CD4-positive, alpha-beta T cell treated with Interleukin-6 at 100 ng/mL for 8 hours (primary cell): Measurements from ENCODE around the gene TRIM46.

Source experiments
- DNase-seq: peaks from one replicate; pipeline ENCODE4 v3.0.0-alpha.2; 2020; ENCODE audit warnings: mixed read lengths, low spot score

TRIM46 gene, protein sequence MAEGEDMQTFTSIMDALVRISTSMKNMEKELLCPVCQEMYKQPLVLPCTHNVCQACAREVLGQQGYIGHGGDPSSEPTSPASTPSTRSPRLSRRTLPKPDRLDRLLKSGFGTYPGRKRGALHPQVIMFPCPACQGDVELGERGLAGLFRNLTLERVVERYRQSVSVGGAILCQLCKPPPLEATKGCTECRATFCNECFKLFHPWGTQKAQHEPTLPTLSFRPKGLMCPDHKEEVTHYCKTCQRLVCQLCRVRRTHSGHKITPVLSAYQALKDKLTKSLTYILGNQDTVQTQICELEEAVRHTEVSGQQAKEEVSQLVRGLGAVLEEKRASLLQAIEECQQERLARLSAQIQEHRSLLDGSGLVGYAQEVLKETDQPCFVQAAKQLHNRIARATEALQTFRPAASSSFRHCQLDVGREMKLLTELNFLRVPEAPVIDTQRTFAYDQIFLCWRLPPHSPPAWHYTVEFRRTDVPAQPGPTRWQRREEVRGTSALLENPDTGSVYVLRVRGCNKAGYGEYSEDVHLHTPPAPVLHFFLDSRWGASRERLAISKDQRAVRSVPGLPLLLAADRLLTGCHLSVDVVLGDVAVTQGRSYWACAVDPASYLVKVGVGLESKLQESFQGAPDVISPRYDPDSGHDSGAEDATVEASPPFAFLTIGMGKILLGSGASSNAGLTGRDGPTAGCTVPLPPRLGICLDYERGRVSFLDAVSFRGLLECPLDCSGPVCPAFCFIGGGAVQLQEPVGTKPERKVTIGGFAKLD

DNA sequence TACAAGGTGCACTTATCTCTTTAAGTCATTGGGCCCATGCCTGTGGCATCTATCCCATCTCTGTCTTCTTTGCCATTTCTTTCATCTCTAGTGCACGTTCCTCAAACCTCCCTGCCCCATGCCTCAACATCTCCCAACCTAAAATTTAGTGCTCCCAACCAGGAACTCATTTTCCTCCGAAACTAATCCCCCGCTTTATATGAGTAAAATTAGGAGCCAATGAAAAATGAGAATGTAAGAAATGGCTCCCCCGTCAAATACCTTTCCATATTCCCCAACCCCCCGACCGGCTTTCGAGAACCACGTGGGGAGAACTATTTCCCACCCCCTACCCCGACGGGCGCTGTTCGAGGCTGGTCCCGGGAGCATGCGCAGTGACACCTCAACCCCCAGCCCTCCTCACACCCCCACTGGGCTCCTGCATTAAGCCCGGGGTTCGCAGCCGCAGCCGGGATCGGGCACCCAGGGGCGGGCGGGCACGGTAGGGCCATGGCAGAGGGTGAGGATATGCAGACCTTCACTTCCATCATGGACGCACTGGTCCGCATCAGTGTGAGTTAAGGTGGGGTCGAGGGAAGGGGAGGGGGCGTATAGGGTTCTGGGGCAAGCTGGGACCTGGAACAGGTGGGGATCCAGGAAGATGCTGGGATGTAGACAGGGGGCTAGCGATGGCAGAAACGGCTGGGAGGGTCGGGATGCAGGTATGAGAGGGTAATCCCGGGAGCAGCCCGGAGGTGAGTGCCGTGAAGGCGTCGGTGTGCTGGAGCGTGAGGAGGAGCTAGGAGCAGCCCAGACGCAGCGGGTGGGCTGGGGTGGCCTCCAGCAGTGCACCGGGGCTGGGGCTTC is at the start of gene TRIM46:
Gene TRIM46, plus strand, starts transcription at position 372 of the 846 bp plus-strand sequence. Its CDS starts 118 bp downstream, at position 490.
- DNase-seq: peak; percentile 70

DNA sequence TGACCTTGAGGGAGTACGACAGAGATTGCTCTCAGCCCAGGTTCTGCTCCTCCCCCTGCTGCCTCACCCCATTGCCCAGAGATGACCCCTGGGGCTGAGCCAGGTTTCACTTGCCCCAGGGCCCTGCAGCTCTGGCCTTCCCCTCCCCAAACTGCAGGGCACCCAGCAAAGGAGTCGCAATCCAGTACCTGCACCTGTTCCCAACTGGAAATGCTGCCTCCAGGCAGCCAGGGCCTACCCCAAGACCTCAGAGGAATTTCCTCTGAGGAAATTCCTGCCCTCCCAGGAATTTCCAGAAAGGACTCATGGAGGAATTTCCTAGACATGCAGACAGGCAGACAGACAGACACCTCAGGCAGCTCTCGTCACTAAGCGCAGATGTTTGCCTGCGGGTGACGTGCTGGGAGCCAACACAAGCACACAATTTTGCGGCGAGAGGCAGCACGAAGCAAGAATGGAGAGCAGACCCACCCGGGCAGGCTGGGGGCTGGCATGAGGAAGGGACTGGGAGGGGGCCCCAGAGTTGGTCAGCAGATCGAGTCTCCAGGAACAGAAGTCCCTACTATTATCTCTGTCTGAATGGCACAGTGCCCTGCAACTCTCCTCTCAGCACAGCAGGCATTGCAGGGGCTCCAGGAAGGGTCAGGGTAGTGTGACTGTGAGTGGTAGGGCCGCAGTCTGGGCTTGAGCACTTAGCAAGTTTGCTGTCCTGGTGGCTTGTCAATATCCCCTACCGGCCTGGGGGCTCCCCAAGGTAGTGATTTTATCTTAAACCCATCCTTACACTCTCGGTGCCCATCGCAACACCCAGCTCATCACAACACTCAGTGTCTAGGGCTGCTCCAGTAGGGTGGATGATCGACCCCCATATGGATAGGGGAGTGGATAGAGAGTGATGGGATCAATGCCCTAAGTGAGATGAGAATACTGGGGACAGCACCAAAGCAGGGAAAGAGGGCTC is 48.9 kb upstream of the TRIM46 start:
- no peak for DNase-seq

DNA sequence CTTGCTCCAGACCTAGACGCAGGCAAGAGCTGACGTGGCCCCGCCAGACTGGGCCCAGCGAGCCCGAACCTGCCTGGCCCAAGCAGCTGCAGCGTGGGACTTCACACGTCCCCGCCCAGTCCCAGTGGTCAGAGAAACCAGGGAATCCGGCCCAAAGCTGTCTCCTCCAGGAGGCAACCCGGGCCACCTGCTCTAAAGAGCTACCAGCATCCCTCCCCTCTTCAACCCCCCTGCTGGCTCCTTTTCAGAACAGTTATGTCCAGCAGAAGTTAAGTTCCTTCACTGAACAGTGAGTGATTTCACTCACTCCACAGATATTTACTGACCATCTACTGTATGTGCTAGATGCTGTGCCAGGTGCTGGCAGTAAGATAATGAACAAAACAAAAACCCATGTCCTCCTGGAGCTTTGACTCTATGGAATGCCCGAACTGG is 48.1 kb upstream of the TRIM46 start:
- DNase-seq: no peak

DNA sequence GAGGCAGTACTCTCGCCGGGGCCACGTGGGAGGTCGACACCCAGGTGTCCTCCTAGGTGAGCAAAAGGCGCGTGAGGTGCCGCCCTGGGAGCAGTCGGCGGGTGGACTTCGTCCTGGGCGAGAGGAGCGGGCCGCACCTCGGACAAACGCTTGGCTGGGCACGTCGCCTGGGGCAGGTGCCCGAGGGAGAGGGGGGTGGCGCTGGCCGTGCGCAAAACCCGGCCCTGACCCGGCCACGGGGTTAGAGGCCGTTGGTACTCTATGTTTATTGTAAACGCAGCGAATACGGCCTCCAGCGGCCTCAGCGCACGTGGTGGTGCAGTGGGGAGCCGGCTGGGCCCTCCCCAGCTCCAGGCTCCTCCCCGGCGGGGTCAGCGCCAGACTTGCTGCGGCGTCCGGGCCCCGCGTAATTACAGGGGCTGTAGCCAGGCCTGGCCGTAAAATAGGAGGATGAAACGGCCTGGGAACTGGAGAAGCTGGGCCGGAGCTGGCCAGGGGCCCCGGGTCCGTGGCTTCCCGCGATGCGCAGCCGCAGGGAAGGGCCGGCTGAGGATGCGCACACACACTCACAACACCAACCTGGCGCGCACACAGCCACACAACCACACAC is 47.6 kb upstream of the TRIM46 start:
- DNase-seq: no peak

DNA sequence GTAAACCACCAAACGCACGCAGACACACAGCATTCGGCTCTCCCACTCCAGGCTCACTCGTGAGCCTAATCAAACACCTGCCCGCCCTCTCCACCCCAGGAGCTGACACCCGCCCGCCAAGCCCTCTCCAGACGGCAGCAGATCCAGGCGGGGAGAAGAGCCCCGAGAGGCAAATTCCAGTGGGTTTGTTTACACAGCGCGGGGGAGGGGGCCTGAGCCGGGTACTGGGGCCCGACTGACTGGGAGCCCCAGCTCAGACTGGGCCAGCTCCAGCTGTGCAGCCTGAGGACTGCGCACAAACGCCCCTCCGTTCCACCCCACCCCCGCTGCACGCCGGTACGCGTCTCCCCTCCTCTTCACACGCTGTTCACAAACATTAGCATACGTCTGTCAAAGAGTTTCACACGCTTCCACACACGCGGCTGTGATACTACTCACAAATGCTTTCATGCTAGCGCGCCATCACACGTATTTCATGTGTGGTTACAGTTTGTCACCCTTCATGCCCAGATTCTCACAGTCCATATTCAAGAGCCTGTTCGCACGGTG is 47.0 kb upstream of the TRIM46 start:
- peak; percentile 15 for DNase-seq

DNA sequence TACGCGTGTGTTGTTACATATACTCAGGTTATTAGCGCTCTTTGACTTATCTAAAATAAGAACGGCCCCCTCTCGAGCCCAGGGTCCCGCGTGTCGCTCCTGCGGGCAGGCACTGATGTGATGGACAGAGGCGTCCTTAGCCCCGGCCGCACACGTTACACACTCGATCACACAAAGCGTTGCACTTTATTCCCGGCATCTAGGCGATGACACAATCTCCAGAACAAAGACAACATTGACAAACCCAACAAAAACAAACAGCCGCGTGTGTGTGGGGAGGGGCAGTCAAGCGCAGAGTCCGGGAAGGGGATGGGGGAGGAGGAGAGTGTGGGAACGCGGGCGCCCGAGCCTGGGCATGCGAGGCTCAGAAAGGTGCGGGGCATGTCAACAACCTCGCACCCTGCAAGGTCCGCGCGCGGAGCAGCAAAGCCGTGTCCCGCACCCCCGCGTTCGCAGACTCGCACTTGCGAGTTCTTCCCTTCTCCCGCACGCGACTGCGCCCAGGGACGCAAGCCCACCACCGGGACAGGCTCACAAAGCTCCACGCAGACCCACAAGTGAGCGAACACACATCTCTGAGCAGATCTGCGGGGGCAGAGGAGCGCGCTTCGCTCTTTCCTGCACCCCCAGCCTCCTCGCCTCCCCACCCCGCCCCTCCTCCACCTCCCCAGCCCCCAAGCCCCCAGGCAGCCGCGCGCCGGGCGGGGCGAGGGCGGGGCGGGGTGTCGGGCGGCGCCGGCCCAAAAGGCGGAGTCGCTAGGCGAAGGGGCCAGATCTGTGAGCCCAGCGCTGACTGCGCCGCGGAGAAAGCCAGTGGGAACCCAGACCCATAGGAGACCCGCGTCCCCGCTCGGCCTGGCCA is 46.3 kb upstream of the TRIM46 start, which contains the start of gene EFNA1:
Gene EFNA1, plus strand, starts transcription at position 772 of the 862 bp plus-strand sequence. CDS start 102 bp downstream, outside the sequence.
- peak; percentile 22 for DNase-seq

DNA sequence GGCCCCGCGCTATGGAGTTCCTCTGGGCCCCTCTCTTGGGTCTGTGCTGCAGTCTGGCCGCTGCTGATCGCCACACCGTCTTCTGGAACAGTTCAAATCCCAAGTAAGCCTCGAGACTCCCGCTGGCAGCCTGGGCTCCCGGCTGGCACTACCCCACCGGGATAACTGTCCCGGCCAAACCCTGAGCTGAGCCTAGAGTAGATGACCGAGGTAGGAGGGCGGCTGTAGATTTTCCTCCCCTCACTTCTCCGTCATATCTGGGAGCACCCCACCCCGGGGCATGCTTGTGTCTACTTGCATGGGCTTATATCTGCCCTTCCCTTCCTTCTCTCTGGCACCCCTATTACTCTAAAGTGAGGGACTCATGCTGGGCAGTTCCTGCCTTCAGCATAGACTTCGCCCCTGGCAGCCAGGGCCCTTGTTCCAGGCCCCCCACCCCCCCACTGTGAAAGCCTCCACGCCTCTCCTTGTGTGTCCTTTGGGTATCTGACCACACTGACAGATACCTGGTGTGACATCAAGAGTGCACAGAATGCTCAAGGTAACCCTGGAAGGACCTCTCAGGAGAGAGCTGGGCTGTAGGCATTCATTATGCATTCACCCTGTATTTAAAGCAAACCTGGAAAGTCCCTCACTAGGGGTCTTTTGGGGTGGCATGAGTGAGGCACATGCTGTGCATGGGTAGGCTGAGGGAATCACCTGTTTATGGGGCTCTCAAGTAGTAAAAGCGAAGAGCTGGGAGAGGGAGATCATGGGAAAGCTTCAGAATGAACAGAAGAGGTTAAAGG is 45.5 kb upstream of the TRIM46 start:
- DNase-seq: no peak

DNA sequence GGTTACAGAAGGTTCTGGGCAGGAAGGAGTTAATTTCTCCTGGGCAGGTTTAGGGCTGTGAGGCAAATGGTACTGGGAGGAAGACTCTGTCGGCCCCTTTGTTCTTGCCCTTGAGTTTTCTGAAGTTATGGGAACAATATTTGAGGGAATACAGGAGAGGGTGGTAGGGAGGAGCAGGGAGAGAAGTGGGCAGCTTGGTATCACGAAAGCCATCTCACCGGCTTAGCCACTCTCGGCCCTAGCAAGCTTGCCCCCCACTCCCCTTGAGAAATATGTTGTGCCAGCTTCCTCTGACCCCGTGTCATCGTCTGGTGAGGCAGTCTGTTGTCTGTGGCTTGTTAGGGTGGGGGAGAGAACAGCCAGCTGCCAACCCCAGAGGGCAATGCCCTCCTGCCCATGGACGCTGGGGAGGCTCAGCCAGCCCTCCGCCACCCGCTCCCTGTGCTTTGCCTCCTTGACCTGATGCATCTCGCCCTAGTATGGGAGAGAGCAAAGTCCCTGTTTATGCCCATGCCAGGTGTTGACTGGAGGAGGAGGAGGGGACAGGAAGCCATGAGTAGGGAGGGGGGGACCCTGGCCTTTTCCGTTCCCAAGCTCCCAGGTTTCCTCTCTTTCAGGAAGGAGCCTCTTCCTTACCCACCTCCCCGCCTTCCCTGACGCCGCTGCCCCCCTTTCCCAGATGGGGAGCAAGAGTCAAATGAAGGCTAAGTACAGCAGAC is 44.7 kb upstream of the TRIM46 start:
- DNase-seq: no peak

DNA sequence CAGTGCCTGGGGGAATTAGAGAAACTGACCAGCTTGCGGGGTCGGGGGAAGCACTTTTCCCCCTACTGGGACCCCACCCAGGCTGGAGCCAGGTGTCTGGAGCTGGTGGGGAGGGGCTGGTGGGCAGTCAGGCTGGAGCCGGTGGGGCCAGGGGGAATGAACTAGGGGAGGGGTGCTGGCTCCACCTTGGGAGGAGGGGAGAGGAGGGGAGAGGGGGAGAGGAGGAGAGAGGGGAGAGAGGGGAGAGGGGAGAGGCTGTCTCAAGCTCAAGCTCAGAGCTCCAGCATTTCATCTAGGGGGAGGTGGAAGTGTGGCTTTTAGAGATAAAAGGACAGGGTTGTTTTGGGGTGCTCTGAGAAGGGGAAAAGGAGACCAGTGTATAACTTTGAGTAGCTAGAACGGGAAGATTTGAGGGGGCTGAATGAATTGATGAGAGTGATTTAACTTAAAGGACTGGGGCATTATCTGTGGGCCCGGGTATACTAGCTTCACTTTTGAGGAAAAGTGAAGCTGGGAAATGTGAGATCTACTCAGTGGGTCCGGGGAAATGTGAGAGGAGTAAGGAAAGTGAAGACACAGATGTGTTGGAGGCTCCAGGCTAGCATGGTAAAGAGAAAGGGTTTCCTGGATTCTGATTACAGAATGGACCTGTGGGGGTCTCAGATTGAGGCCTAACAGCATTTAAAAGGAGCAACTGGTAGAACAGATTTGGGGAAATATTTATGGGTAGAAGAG is 43.2 kb upstream of the TRIM46 start:
- no peak for DNase-seq

DNA sequence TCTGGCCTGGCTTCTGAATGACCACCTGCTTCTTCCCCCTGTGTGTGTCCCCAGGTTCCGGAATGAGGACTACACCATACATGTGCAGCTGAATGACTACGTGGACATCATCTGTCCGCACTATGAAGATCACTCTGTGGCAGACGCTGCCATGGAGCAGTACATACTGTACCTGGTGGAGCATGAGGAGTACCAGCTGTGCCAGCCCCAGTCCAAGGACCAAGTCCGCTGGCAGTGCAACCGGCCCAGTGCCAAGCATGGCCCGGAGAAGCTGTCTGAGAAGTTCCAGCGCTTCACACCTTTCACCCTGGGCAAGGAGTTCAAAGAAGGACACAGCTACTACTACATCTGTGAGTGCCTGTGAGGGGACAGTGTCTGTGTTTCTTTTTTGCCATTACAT is 42.4 kb upstream of the TRIM46 start:
- DNase-seq: no peak

DNA sequence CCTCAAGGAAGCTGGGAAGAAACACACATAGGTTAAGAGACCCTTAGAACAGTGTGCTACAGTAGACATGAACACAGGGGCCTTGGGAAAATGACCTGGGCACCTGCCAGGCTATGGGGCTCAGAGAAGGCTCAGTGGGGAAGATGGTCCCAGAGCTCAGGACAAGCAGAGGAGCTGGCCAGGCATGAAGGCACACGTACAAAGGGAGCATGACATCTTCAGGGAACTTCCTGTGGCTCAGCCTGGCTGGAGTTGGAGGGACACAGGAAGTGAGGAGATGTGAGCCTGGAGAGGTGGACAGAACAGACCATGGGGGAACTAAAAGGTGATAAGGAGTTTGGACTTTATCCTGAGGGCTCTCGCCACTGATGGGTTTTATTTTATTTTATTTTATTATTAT is 41.8 kb upstream of the TRIM46 start:
- DNase-seq: no peak

DNA sequence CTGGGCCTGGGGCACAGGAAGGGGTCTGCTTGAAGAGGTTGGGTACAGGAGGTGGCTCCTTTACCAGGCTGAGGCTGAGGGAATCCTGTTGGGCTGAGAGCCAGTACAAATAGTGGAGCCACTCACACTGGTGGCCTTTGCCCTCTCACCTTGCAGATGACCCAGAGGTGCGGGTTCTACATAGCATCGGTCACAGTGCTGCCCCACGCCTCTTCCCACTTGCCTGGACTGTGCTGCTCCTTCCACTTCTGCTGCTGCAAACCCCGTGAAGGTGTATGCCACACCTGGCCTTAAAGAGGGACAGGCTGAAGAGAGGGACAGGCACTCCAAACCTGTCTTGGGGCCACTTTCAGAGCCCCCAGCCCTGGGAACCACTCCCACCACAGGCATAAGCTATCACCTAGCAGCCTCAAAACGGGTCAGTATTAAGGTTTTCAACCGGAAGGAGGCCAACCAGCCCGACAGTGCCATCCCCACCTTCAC is 39.8 kb upstream of the TRIM46 start:
- DNase-seq: no peak

DNA sequence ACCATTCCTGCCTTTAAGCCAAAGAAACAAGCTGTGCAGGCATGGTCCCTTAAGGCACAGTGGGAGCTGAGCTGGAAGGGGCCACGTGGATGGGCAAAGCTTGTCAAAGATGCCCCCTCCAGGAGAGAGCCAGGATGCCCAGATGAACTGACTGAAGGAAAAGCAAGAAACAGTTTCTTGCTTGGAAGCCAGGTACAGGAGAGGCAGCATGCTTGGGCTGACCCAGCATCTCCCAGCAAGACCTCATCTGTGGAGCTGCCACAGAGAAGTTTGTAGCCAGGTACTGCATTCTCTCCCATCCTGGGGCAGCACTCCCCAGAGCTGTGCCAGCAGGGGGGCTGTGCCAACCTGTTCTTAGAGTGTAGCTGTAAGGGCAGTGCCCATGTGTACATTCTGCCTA is 39.3 kb upstream of the TRIM46 start:
- DNase-seq: no peak

DNA sequence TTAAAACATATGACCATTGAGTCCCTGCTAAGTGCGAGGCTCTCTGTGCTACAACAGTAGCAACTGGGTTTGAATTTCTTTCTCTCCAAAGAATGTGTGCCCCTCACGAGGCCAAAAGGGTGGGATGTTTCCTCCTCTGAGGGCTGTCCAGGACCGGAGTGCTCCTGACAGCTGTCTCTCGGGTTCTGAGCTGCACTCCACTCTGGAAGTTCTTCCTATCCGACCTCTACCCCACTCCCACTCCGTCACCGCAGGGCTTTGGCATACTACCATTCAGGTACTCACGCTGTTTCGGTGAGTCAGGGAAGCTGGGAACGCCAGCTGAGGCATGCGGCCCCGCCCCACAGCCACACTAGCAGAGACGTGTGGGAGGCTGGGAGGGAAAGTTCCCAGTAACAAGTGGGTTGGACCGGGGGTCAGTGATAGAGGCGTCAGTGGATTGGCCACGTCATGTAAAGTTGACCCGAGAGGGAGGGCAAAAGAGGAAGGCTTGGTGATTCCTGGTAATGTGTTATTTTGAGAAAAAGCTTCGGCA is 38.7 kb upstream of the TRIM46 start:
- peak; percentile 25 for DNase-seq

DNA sequence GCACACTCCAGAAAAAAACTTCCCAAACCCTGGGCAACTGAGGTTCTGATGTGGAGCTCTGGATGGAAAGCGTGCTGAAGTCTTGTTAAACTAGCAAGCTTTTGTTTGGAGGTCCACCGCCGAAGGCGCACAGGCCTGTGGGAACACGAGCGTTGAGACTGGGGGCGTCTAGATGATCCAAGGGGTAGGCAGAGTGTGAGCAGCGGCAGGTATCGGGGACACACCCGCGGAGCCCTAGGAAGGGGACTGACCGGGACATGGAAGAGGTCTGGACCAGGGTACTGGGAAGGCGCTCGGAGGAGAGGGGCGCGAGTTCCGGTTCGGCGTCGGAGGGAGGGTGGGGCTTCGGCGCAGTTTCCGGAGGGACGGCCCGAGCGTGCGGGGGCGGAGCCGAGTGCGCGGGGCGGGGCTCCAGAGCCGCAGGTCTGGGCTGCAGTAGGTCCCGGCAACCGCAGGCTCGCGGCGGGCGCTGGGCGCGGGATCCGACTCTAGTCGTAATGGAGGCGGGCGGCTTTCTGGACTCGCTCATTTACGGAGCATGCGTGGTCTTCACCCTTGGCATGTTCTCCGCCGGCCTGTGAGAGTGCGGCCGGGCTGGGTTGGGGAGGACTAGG is 38.1 kb upstream of the TRIM46 start, which contains the start of gene SLC50A1:
Gene SLC50A1, plus strand, starts transcription at position 438 of the 614 bp plus-strand sequence. Its CDS starts 60 bp downstream, at position 498.
- peak; percentile 90 for DNase-seq

DNA sequence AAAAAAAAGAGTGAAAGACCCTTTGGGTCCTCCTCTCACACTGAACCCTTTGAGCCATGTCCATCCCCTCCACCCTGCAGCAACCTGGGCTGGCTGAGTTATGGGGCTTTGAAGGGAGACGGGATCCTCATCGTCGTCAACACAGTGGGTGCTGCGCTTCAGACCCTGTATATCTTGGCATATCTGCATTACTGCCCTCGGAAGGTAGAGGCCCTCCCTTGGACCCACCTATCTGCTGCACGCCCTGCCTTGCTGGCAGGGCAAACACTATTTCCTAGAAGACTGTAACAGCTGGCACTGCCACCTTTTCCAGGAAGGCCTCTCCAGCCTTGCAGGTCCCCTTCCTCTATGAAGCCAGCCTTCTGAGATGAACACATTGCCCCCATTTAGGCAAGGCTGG is 36.9 kb upstream of the TRIM46 start:
- no peak for DNase-seq
